GM04503 (cell line): Measurements from ENCODE around the gene ADAMTS6.

Experiments
- DNase-seq: peaks from one replicate; pipeline ENCODE4 v3.0.0-alpha.2; 2012; ENCODE audit warnings: low read depth

The ADAMTS6 gene

DNA sequence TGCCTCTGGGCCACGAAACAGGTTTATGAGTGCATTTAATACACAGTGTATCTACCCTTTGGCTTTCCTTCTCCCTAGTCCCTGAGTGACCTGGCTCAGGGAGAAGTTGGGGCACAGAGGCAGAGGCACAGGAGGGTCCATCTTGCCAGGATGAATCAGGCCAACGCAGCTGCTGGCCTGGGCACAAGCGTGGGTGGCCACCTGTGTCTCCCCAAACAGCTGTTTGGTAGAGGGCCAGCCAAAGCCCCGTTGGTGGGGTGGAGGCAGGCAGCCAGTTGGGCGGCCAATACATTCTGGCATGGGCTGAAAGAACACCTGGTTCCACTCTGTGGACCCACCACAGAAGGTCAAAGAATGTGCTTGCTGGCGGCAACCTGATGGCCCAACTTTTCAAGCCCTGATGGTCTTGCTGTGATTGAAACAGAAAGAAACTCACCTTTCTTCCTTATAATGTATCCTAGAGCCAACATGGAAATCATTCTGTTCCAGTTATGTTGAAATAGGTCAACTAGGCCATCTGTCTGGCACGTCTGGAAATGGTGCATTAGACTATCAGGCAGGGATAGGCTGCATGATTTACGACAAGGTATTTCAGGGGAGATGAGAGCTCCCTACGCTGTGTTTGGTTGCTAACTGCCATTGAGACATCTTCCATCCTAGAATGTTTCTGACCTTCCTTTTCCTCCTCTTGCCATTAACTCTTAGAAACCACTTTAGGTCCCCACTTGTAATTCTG is 337.4 kb downstream of the ADAMTS6 start:
- DNase-seq = no peak

DNA sequence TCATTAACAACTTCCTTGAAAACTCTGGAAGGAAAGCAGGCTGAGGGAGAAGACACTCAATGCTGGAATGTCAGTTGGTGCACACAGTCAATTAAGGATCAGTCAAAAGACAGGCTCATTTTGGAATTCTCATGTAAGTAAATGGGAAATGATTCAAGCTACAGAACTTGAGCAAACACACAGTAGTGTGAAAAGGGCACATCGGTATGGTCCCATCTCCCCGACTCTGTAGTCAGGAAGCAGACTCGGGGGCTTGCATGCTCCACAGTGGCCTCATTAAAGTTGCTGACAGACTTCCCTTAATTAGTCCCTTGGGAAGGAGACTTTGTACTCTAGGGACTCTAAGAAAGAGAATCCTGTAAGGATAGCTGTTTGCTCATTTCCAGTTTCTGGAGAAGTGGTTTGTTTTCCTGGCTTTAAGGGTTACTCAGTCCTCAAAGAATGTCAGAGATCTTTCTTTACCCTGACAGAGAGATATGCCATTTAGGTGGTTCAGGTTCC is 339.2 kb downstream of the ADAMTS6 start:
- DNase-seq = peak; percentile 87

DNA sequence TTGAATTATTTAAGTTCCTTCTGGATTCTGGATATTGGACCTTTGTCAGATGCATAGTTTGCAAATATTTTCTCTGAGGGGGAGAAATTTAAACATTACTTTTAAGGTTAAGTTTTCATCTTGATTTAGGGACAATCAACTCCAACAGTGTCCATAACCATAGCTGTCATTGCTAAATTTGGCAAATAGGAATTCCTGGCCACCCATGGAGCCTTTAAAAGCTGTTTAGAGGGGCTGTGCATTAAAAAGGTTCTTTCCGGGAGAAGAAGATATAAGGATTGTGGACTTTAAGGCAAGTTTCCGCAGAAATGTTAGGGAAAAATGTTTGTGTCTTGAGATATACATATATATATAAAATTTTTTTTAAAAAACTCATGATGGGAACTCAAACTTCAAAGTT is 339.7 kb downstream of the ADAMTS6 start:
- no peak for DNase-seq

DNA sequence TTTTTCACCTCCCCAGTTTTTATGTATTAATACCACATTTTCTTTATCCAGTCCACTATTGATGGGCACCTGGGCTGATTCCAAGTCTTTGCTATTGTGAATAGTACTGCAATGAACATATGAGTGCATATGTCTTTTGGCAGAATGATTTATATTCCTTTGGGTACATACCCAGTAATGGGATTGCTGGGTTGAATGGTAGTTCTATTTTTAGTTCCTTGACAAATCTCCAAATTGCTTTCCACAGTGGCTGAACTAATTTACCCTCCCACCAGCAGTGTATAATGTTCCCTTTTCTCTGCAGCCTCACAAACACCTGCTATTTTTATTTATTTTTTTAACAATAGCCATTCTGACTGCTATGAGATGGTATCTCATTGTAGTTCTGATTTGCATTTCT is 340.2 kb downstream of the ADAMTS6 start:
- DNase-seq = no peak

DNA sequence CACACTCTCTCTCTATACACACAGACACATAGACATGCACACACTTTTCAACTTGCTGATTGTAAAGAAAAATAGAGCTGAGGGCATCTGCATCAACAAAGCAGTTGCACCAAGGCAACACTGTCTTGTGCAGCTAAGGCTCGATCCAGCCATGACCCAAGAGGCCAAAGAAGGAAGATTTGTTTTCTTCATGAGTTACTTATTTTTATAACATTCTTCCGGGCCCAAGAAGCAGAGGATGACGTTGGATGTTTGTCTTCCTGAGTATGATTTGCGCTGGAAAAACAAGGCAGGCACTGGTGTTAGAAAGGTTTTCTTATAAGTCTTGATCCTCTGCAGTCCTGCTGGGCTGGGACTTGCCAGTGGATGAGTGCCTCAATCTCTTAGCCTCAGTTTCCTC is 344.1 kb downstream of the ADAMTS6 start:
- DNase-seq = no peak

DNA sequence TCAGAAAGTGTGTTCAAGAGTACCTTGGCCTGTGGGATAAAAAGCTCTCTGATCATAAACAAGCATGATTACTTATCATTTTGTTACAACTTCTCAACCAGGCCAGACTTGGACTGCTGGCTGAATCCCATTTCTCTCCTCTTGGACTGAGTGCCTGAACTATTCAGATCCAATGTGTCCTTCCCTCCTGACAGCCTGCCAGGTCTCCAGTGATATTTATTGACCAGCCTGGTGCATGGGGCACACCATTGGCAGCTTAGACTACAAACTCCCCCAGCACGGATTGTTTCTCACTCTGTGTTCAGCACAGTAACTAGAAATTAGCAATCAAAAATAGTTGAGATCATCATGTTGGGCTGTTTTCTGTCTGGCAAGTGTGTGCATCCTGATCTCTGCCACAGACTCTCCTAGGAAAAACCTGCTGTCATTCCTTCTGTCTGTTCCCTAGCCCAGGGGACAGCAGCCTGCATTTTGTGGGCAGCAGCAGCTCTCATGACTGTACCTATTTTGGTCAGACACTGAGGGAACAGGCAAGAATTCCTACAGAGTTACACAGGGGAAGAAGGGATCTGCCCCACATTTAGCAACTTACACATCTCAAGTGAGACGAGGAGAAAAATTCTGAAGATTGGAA is 348.1 kb downstream of the ADAMTS6 start:
- DNase-seq = no peak

DNA sequence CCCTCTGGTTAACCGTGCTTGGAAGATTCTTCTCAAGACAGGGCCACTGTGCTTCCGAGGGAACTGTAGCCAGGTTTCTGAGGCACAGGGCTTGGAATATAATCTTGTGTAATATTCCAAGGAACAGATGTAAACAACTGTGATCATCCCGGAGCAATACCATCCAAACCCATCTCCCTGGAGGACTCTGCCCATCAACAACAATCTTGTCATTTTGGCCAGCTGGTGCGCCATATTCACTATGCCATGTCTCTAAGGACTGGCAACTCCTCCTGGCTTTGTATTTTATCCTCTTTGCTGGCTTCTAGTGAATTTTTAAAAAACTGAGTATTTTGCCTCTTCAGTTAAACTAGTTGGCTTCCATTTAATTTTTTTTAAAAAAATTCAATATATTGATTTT is 349.3 kb downstream of the ADAMTS6 start:
- DNase-seq = no peak

DNA sequence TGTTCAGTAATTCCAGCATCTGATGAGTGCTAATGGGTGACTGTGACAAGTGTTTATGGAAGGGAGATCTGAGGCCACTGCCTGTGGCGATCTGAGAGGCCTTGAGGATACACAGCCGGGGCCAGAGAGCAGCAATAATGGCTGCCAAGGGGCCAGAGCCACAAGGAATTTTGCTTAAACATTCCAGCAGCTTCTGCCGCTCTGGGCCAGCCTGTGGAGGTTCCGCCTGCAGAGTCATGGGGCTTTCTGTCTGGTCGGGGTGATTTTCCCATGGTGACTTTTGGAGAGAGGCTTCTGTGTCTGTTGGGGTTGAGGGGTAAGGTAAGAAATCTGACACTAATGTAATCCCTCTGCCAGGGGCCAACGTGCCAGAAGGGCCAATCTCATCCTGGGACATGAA is 353.5 kb downstream of the ADAMTS6 start:
- DNase-seq = no peak

DNA sequence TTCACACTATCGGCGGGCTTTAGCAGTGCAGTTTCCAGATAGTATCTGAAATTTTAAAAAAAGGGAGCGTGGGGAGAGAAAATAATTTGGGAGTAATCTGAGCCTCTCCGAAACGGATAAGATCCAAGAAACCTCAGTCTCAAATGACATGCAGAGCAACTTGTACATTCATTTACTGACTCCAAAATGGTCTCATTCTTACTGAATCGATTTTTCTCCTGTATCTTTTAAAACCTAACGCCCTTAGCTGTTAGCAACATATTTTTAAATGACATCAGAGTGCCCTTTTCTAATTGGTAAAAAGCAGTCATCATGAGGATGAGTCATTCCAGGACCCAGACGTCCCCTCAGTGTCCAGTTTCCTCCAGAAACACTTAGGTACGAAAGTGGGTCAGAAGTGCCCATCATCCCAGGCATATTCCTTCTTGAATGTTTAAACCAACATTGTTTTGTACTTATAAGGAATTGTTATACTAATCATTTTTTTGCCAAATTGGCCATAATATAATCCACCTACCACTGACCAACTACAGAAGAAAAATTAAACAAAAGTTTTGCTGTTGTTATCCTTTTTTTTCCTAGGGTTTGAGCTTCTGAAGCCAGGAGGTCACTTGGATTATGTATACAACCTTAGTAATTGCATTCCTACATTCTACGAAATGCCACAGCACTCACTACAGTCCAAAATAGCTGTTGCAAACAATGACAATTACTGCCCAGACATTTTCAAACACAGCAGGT is 354.4 kb downstream of the ADAMTS6 start:
- DNase-seq = peak; percentile 61

DNA sequence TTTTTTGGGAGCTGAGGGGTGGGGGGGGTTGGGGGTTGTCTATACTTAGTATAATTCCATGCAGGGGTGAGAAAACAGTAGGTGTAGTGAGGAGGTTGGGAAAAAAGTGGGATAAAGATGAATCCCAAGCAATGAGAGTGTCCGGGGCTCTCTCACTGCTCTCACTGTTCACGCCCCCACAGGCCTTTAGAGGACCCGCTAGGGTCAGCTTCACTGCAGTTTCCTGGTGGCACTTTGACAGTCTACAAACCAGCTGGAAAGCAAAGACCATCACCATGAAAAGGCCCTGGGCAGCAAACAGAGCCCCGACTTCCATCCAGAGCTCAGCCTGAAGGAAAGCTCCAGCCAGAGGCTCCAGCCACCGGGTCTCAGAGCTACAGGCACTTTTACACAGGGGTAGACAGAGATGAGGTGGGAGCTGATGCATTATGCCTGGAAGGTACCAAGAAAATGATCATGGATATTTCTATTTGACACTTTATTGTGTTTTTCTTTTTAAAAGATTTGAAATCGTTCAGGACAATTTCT is 355.1 kb downstream of the ADAMTS6 start:
- DNase-seq = no peak

DNA sequence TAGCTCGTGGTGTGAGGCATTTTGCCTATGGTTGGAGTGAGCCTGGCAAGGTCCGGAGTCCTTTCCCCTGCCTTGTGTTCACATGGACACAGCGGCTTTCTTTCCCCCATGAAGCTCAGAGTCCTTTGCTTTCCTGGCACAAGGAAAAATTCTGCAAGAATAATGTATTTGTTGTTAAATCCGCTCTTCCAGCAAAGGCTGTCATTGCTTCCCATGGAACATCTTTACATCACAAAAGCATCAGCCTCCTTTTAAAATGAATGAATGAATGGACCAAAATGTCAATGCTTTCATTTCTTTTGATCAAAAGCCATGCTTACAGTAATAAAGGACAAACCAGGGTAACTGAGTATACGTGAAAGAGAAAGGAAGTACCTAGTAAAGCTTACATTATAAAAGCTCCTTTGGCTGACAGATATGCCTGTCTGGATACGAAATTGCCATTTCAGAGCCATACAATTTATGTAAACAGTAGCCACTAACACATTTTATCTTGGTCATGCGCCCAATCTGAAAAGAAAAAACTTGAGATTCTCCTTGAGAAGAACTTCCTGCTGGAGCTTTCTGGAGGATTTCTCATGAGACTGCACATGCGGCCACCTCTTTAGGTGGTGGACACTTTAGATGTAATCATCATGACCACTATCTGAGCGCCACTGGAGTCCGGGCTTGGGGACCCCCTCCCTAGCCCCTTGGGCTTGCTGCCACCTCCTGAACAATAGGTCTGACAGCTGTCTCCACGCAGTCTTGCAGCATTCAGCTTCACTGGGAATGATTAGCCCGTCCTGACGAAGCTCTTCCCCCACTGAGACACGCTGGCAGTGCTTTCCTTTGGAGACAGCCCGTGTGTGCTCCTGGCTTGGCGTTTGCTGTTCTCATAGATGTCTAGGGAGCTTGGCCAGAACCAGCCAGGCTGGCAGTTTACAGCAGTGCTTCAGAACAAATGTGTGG is 355.9 kb downstream of the ADAMTS6 start:
- no peak for DNase-seq

DNA sequence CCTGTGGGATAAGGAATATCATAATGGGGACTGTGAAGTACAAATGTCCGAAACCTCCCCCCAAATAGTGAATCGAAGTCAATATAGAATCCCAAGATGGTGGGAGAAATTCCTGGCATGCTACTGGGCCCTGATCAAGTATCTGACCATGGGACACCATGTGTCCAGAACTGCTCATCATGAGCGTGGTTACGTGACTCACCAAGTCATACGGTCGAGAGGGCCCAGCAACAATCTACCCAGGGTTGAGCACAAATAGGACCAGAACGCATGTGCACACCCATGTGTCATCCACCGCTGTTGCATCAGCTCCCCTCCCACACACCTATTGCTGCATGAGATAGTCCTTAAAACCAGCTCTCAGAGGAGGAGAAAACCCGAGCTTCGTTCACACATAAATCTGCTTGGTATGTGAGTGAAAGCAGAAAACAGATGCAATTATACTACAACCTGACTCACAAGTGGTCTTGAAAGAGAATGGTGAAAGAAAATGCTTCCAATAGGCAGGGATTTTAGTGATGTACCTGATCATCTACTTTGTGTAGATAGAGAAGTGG is 359.8 kb downstream of the ADAMTS6 start:
- no peak for DNase-seq

DNA sequence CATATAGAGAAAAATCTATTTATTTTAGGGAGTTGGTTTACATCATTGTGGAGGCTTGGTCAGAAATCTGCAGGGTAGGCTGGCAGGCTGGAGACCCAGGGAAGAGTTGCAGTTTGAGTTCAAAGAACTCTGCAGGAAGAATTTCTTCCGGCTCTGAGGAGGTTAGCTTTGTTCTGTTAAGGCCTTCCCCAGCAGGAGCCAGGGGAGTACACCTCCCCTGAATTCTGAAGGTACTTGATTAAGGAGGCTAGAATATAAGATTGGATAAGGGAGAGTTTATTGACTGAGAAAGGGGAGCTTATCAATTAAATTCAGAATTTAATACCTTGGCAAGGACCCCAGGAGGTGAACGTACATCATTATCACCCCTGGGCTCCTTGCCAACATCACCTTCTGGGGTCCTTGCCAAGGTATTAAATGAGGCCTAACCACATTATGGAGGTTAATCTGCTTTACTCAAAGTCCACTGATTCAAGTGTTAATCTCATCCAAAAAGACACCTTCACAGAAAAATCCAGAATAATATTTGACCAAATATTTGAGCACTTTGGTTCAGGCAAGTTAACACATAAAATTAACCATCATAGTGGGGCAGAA is 361.3 kb downstream of the ADAMTS6 start:
- no peak for DNase-seq

DNA sequence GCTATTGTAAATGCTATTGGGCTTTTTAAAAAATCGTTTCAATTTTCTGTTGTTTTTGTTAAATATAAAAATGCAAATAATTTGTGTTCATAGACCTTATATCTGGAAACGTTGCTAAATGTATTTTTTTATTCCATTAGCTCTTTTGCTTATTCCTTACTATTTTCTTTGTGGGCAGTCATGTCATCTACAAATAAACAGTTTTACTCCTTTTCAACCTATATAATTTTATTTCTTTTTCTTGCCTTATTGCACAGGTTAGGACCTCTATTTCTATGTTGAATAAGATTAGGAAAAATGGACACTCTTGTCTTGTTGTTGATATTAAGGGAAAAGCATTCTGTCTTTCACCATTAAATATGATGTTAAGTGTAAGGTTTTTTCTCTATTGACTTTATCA is 364.2 kb downstream of the ADAMTS6 start:
- no peak for DNase-seq

DNA sequence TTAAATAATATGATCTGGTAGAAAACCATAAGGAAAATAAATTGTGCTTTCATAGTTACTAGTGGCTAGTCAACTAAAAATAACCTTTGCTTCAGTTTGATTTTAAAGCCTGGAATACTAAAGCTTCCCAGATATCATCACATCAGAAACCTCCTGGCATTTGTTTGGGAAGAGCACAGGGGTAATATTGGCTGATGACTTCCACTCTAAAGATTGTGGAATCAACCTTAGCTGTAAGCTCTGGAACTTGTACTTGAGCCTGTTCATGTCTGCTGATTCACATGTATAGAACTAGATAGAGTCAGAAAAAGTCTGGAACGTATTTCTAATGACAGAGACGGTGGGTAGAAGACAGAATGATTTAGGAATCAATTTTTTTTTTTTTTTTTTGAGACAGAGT is 367.9 kb downstream of the ADAMTS6 start:
- DNase-seq = no peak

DNA sequence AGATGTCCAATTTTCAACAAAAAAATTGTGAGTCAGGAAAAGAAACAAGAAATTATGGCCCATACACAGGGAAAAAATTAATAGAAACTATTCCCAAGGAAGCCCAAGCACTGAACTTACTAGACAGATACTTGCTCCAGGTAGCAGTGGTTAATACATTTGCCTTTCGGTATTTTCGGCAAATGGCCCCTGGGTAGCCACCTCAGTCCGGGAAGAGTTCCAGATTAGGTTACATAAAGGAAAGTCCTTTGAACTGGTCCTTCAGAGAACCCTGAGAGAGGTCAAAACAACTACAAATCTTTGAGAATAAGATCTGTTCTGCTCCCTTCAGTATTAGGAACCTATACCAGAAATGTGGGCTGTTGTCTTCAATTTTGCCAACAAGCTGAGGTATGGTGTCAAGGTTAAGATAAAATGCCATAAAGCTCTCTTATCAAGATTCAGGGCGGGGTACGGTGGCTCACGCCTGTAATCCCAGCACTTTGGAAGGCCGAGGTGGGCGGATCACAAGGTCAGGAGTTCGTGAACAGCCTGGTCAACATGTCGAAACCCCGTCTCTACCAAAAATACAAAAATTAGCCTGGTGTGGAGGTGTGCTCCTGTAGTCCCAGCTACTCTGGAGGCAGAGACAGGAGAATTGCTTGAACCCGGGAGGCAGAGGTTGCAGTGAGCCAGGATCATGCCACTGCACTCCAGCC is 369.6 kb downstream of the ADAMTS6 start:
- DNase-seq = no peak

DNA sequence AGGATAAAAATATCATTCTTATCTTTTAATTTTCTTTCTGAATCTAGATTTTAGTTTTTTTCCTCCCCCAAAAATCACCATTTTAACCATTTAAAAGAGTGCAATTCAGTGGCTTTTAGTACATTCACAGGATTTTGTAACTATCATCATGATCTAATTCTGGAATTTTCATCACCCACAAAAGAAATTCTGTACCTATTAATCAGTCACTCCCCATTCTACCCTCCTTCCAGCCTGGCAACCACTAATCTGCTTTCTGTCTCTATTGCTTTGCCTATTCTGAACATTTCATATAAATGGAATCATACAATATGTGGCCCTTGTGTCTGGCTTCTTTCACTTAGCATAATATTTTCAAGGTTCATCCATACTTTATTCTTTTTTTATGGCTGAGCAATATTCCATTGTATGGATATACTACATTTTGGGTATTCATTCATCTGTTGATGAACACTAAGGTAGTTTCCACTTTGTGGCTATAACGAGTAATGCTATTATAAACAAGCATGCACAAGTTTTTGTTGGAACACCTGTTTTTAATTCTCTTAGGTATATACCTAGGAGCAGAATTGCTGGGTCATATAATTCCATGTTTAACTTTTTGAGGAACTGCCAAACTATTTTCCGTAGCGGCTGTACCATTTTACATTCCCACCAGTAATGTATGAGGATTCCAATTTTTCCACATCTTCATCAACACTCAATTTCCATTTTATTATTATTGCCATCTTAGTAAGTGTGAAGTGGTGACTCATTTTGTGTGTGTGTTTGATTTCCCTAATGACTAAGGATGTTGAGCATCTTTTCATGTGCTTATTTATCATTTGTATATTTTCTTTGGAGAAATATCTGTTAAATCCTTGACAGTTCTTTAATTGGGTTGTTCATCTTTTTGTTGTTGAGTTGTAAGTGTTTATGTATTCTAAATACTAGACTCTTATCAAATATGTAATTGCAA is 372.7 kb downstream of the ADAMTS6 start:
- no peak for DNase-seq

DNA sequence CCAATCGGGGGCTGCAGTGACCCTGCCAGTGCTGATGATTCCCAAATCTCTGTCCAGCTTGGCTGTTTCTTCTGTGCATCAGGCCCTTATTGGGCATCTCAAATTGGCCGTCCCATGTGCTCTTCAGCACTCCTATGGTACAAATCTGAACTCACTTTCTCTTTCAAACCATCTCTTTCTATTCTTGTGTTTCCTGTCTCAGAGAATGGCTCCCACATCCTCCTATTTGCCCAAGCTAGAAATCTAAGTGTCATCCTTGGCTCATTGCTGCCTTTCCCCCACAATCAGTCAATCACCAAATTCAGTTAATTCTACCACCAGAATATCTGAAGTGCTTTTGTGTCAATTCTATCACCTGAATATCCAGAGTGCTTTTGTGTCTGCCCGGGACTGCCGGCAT is 376.4 kb downstream of the ADAMTS6 start:
- no peak for DNase-seq

DNA sequence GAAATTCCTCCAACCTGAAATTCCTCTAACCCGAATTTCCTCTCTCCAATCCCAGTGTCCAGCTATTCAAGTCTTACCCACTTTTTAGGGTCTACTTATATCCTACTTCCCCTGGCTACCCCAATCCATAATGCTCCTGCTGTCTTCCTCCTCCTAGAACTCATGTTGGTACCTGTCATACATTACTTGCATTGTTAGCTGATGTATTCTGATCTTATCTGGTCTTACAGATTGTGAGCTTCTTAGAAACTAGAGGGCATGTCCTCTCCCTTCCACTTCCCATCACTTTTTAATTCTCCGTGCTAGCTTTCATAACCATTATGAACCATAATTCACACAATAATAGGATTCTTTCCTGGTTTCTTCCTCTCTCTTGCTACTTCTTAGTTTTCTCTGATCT is 376.9 kb downstream of the ADAMTS6 start:
- DNase-seq = no peak
